G401 (cell line): ENCODE measurements around the gene MKNK1. TPM values are rescaled to one million over a fixed set of nuclear protein-coding genes. Genes with fewer than 3 reads are reported as not detected.

ENCODE experiments used
- DNase-seq: peaks from one replicate; pipeline ENCODE4 v3.0.0-alpha.2; 2015; ENCODE audit warnings: low spot score
- in situ Hi-C: cut with HindIII; loops from 2 replicates; pipeline ENCODE4 v1.10.0; 2016; ENCODE audit warnings: low sequenced_read_pairs, mixed read lengths
- total RNA-seq: library from RNA; depleted of rRNA; stranded (reverse); fragments of >200 nt; shearing (Covaris generic); gene quantifications from 2 replicates; pipeline ENCODE4 v1.2.3, GENCODE V29; 2014

The MKNK1 gene
- total RNA-seq, 1 experiment from 2014 or later = 34.5 TPM

DNA sequence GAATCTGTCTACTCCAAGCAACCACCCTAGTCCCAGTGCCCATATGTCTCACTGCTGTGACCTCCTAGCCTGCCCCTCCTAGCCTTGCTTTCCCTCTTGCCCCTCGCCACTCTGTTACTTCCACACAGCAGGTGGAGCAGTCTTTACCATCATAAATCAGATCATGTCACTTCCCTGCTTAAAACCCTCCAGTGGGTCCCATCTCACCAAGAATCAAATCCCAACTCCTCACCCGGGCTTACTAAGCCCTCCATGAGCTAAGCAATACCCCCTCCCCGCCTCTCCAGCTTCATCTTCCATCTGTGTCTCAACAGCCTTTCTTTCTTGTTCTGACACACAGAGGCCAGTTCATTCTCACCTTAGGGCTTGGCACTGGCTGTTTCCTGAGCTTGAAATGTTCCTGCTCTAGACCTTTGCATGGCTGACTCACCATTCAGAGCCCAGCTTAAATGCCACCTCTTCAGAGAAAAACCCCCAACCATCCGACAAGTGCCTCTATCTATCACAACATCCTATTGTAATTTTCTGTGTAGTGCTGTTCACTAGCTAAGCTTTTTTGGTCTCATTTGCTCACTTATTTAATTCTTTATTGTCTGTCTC lies 74.9 kb downstream of the MKNK1 start:
- no peak for DNase-seq
- in situ Hi-C loops = loop anchor here (10.0 kb wide), 1 partner anchor 94 kb away; no protein-coding TSS in a partner anchor

DNA sequence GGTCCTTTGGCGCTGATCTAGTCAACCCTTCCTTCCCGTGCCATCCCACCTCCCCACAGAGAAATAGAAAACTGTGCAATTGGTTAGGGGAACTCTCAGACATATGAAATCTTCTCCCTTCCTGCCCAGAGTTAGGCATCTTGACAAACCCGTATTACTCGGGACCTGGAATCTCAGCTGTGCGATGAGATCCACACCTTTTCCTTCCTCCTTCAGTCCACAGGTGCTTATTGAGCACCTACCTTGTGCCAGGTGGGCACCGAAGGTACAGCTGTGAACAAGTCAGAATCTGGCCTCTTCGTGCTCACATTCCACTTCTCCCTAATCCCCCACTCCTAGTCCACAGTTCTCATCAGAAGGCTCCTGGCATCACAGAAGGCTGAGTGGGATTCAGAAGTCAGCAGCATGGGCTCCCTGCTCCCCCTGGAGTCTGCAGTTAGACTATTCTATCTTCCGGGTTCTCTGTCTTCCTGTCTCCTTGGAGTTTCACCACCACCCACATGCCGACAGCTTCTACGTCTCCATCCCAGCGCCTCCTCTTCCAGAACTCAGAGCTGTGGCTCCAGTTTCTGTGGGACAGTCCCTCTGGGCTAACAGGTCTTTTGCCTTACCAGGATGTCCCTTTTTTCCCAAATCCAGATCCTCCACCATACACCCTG lies 75.6 kb downstream of the MKNK1 start:
- in situ Hi-C loops = loop anchor here (10.0 kb wide), 1 partner anchor 94 kb away; no protein-coding TSS in a partner anchor
- peak; percentile 25 for DNase-seq

- in situ Hi-C loops = loop anchor here (10.0 kb wide), 1 partner anchor 93 kb away; no protein-coding TSS in a partner anchor
These were observed 76.4 kb downstream of the MKNK1 start for GRCh38 chr1:46527474-46528296.

GRCh38 chr1:46526691-46527291 lies 77.3 kb downstream of the MKNK1 start:
- peak; percentile 44 for DNase-seq
- in situ Hi-C loops = loop anchor here (10.0 kb wide), 1 partner anchor 92 kb away; no protein-coding TSS in a partner anchor

More at GRCh38 chr1:46527474-46528296, 76.4 kb downstream of the MKNK1 start:
- DNase-seq = peak; percentile 85

DNA sequence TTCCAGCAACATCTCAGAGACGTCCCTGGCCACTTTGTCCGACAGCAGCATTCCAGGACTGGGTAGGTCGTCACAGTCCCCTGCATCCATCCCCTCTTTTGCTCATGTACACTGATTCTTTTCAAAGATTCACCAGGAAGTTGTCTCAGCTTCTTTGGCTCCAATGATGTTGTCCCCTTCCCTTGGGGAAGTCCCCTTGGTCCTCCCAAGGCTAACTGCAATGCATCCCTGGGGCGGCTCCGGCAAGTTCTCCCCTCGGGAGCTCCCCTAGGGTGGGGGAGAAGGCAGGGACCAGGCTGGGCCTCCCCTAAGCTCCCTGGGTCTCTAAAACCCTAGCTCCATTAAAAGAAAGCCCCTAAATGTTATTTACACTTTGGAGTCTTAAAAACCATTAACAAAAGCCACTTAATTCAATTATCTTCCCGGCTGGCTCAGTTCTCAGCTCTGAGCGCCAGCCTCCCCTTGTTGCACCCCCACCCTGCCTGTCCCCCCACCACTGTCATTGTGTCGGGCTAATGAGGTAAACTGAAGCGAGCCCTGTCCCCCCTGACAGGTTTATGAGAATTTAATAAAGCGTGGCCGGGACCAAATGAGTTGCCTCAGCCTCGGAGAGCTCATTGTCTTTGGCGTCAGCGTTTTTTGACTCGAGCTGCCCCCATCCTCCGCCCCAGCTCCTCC lies 77.9 kb downstream of the MKNK1 start:
- DNase-seq = no peak
- in situ Hi-C loops = loop anchor here (10.0 kb wide), 1 partner anchor 91 kb away; no protein-coding TSS in a partner anchor

DNA sequence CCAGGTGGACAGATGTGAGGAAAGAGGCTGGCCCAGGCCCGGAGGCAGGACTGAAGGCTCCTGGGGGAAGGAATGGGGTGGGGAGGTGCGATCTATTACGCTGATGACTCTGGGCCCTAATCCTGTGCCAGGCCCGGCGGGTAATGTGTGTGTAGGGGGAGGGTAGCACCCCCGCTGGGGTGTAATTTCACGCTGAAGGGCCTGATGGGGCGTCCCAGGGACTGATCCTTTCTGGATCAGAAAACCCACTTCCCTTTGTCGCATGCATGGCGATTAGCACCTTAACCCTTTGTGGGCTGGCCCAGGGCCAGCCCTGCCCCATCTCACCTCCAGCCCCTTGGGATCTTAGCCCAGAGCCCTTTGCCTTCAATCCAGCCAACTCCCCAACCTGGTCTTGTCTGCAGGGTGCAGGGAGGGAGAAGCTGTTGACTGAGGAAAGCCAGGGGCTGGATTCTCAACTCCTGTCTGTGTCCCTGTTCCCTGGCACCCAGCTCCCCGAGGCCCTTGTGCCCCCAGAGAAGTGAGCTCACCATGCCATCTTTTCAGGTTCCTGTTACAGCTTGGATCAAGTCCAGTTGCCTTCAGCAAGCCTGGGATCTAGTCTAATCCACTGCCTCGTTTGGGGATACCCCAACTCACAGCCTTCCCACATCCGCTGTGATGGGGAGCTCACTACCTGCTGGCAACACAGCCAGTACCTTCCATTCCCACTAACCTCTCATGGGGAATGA lies 78.7 kb downstream of the MKNK1 start:
- in situ Hi-C loops = loop anchor here (10.0 kb wide), 1 partner anchor 91 kb away; no protein-coding TSS in a partner anchor

GRCh38 chr1:46524843-46525242 lies 79.2 kb downstream of the MKNK1 start:
- in situ Hi-C loops = loop anchor here (5.0 to 10.0 kb wide), 2 partner anchors 38 to 90 kb away; partner anchors contain the start of gene DMBX1
- no peak for DNase-seq

More for the DNA sequence above, 78.7 kb downstream of the MKNK1 start:
- no peak for DNase-seq

- in situ Hi-C loops = loop anchor here (5.0 to 10.0 kb wide), 2 partner anchors 36 to 89 kb away; partner anchors contain the start of gene DMBX1
- DNase-seq = peak; percentile 55
These were observed 80.3 kb downstream of the MKNK1 start for GRCh38 chr1:46523496-46524353.

DNA sequence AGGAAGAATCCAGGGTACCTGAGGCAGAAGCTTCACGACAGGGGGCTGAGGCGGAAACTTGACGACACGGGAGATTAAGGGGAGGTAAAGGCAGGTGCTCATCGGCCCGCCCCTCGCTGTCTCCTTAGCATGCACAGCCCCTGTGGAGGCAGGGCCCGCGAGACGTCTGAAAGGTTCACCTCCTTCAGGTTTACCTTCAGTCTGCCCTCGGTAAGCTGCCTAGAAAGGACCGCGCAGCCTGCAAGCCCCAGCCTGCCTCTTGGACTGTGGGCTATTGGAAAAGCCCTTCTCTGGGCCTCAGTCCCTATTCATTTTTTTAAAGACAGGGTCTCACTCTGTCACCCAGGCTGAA lies 81.1 kb downstream of the MKNK1 start:
- in situ Hi-C loops = loop anchor here (5.0 to 10.0 kb wide), 2 partner anchors 36 to 88 kb away; partner anchors contain the start of gene DMBX1
- no peak for DNase-seq

DNA sequence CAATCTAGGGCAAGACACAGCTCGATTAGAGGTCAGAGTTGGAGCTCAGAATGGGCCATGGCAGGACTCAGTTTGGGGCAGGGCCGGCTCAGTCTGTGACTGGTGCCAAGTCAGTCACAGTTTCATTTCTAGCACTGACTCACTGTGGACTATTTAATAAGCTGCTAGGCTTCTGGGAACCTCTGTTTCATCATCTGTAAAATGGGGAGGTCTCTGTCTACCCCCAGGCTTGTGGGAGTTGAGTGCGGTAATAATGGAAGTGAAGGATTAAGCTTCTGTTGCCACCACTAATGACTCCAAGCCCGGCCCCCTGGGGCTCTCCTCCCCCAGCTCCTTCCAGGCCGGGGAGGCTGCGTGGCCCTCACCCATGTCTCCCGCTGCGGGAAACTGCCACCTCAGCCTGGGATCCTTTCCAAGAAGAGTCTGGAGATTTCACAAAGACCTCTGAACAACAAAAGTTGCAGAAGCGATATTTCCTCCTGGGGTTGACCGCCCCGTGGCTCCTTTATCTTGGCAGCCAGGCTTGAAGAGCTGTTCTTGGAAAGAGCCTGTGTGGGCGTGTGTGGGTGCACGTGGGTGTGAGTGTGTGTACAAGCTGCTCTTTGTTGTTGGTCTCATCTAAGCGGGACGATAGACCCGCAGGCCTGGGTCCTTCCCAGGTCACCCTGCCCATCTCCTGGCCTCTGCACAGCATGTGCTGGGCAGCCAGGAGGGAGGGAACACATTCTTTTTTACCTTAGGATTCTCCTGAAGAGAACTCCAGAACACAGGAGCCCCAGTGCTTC lies 81.7 kb downstream of the MKNK1 start:
- in situ Hi-C loops = loop anchor here (5.0 to 10.0 kb wide), 2 partner anchors 35 to 88 kb away; partner anchors contain the start of gene DMBX1
- DNase-seq = no peak

GRCh38 chr1:46521414-46521813 lies 82.7 kb downstream of the MKNK1 start:
- no peak for DNase-seq
- in situ Hi-C loops = loop anchor here (5.0 to 10.0 kb wide), 2 partner anchors 34 to 87 kb away; partner anchors contain the start of gene DMBX1

- no peak for DNase-seq
- in situ Hi-C loops = loop anchor here (5.0 to 10.0 kb wide), 2 partner anchors 33 to 85 kb away; partner anchors contain the start of gene DMBX1
These were observed 83.8 kb downstream of the MKNK1 start for GRCh38 chr1:46520063-46520911.

GRCh38 chr1:46519209-46519608 lies 84.9 kb downstream of the MKNK1 start:
- DNase-seq = no peak
- in situ Hi-C loops = no loop called here

- in situ Hi-C loops = no loop called here
- no peak for DNase-seq
These were observed 86.1 kb downstream of the MKNK1 start for GRCh38 chr1:46517932-46518498.

DNA sequence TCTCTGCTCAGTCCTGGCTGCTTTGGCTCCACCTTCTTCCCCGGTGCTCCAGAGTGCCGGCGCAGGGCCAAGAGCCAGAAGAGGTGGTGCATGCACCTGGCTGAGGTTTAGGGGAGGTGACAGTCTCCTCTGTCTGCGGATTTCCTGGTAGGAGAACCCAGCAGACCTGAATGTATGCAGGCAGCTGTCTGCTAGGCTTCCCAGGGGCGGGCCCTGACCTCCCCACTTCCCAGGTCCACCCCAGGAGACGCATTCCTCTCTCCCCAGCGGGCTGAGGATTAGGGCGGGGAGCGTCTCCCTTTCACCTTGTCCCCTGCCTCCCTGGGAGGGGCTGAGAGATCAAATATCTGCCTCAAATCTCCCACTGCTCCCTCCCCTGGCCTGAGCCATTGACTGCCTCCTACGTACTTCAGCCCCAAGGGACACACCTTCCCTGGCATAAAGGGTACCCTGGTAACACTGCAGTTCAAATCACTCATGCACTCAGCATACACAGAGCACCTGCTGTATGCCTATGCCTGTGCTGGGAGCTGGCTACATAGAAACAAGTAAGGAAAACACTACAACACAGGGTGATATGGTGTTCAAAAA lies 87.0 kb downstream of the MKNK1 start:
- in situ Hi-C loops = no loop called here
- no peak for DNase-seq
